ENCODE results near the gene GPN1. TPM values are rescaled to one million over a fixed set of nuclear protein-coding genes. Genes with fewer than 3 reads are reported as not detected.
"Not testable (repeated sequence)": the region's sequence is repeated elsewhere in the genome, so short reads cannot be mapped to it uniquely, and the experiment has no call there.

Gene GPN1
- total and polyA plus RNA-seq, 2 of the 8 experiments (the other 6 are each of a cell fraction or from before 2014, with no cell fraction given), result 38.7 to 43.5 TPM

DNA sequence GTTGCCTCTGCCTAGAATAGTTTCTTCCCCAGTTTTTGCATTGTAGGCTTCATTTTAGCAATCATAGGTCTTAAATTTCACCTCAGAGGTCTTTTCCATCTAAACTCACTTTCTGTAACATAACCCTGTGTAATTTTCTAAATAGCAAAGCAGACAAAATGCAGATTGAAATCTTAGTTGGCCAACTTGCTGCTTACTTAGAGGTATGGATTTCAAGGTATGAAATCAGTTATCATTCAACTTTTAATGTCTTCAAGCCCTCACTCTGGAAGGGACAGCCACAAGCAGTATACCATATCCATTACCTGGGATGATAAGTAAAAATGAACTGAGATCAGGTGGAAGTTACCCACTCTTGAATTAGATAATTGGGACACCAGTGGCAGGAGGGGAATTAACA, 3.9 kb upstream of the GPN1 start:
- Histone ChIP-seq H3K23ac (ENCODE audit: insufficient read length) (no peak overlapping the region), H2BK12ac (ENCODE audit: low read depth, low read length) (no peak overlapping the region), H2BK15ac (ENCODE audit: low read length) (no peak overlapping the region), H3K14ac (ENCODE audit: insufficient read length) (no peak overlapping the region), H3K36me3 (ENCODE audit: control insufficient read depth in 2 of 4, insufficient read depth in 4 of 4, low read length in 3 of 4) (peaks cover 0 to 30% (median 3%) of the 10 kb centered on the region in 4 experiments; a peak in 3 of 8 replicates), H4K91ac (replicated peaks; ENCODE audit: insufficient read length, low read length) (no peak overlapping the region), H2AFZ (ENCODE audit: low read length) (no peak overlapping the region), H2BK20ac (ENCODE audit: low read length) (no peak overlapping the region), H3K4me3 (ENCODE audit: extremely low read depth in 1 of 4, insufficient read depth in 2 of 4, low read depth in 3 of 4, low read length in 4 of 4) (no peak overlapping the region), H3K4ac (replicated peaks; ENCODE audit: insufficient read length, low read depth, low read length) (no peak overlapping the region), H3K4me1 (replicated peaks in 1 of 4; ENCODE audit: control insufficient read depth in 3 of 4, insufficient read depth in 4 of 4, low read length in 3 of 4) (peaks cover 0 to 4% (median 2%) of the 10 kb centered on the region in 4 experiments; a peak in 4 of 7 replicates), H3K18ac (ENCODE audit: extremely low read depth, low read length) (no peak overlapping the region), H3K4me2 (ENCODE audit: insufficient read depth in 1 of 2, low read depth in 2 of 2, low read length in 2 of 2) (no peak overlapping the region), H3K27ac (ENCODE audit: low read depth, low read length) (no peak overlapping the region), H3K27me3 (replicated peaks in 1 of 4; ENCODE audit: control insufficient read depth in 3 of 4, extremely low read depth in 1 of 4, insufficient read depth in 3 of 4, low read length in 3 of 4) (no peaks in the 10 kb centered on the region), H3K23me2 (ENCODE audit: low read depth, low read length) (no peaks in the 10 kb centered on the region; the same call in 1 of the 2 replicates), H3K9me3 (ENCODE audit: insufficient read depth in 2 of 2, low read depth in 1 of 2, low read length in 1 of 2) (no peaks in the 10 kb centered on the region), H3K79me2 (ENCODE audit: control insufficient read depth in 1 of 2, insufficient read depth in 2 of 2, low read length in 2 of 2) (peaks cover 0 to 8% of the 10 kb centered on the region in 2 experiments; a peak in 2 of 4 replicates), H4K20me1 (replicated peaks in 1 of 2; ENCODE audit: control insufficient read depth in 1 of 2, insufficient read depth in 2 of 2, low read length in 2 of 2) (no peaks in the 10 kb centered on the region), H4K5ac (ENCODE audit: insufficient read length, low read depth, low read length) (no peak overlapping the region), H2AK5ac (ENCODE audit: low read depth, low read length) (no peak overlapping the region), H2BK5ac (ENCODE audit: low read depth, low read length) (no peak overlapping the region), H3K9ac (replicated peaks in 1 of 4; ENCODE audit: extremely low read depth in 1 of 4, low read depth in 3 of 4, low read length in 3 of 4) (no peak overlapping the region), H2BK120ac (replicated peaks; ENCODE audit: low read depth, low read length) (no peak overlapping the region), H4K8ac (ENCODE audit: extremely low read depth, insufficient read depth, low read length) (no peak overlapping the region), H3K56ac (replicated peaks; ENCODE audit: insufficient read length, low read depth, low read length) (no peak overlapping the region), H3K79me1 (ENCODE audit: low read depth, low read length) (no peaks in the 10 kb centered on the region)
- CTCF ChIA-PET (ENCODE audit: partially characterized antibody), result no interaction called here
- FAIRE-seq (no peak), DNase-seq (ENCODE audit: low read depth in 1 of 2, low spot score in 2 of 2) (no peak)
- TF ChIP-seq EP300 (IDR thresholded peaks at IDR 0.05; ENCODE audit: borderline replicate concordance in 1 of 2, low read depth in 2 of 2, low read length in 2 of 2), result no peak
- POLR2A ChIA-PET (ENCODE audit: partially characterized antibody), result no interaction called here

DNA sequence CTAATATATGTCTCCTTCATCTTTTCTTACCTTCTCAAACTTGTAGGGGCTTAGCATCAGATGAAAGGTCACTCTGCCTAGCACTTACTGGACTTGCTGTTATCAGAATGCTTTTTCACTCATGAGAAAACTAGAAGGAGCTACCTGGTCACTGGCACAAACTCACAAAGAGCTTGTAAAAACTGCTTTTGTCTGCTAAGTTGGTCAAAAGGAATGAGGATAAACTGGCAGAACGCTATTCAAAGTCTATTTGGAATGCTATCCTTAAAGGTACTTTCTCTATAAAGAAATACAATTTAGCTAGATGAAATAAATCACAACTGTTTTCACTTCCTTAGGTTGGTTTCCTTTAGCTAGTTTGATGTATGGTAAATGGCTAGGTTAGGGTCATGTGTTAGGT, 2.5 kb upstream of the GPN1 start:
- H3K4me1 ChIP-seq (replicated peaks in 1 of 4; ENCODE audit: control insufficient read depth in 3 of 4, insufficient read depth in 4 of 4, low read length in 3 of 4); H3K18ac ChIP-seq (ENCODE audit: extremely low read depth, low read length); H2BK20ac ChIP-seq (ENCODE audit: low read length); H4K91ac ChIP-seq (replicated peaks; ENCODE audit: insufficient read length, low read length); H3K9ac ChIP-seq (replicated peaks in 1 of 4; ENCODE audit: extremely low read depth in 1 of 4, low read depth in 3 of 4, low read length in 3 of 4); H2AFZ ChIP-seq (ENCODE audit: low read length); H2BK15ac ChIP-seq (ENCODE audit: low read length); H3K4me2 ChIP-seq (ENCODE audit: insufficient read depth in 1 of 2, low read depth in 2 of 2, low read length in 2 of 2); H3K79me1 ChIP-seq (ENCODE audit: low read depth, low read length); H3K4ac ChIP-seq (replicated peaks; ENCODE audit: insufficient read length, low read depth, low read length); H3K56ac ChIP-seq (replicated peaks; ENCODE audit: insufficient read length, low read depth, low read length); H3K27me3 ChIP-seq (replicated peaks in 1 of 4; ENCODE audit: control insufficient read depth in 3 of 4, extremely low read depth in 1 of 4, insufficient read depth in 3 of 4, low read length in 3 of 4); H3K27ac ChIP-seq (ENCODE audit: low read depth, low read length); CTCF ChIA-PET (ENCODE audit: partially characterized antibody); H3K9me3 ChIP-seq (ENCODE audit: insufficient read depth in 2 of 2, low read depth in 1 of 2, low read length in 1 of 2); H4K5ac ChIP-seq (ENCODE audit: insufficient read length, low read depth, low read length); H3K23ac ChIP-seq (ENCODE audit: insufficient read length); H2BK5ac ChIP-seq (ENCODE audit: low read depth, low read length); H2BK120ac ChIP-seq (replicated peaks; ENCODE audit: low read depth, low read length); H4K8ac ChIP-seq (ENCODE audit: extremely low read depth, insufficient read depth, low read length); H4K20me1 ChIP-seq (replicated peaks in 1 of 2; ENCODE audit: control insufficient read depth in 1 of 2, insufficient read depth in 2 of 2, low read length in 2 of 2); H3K23me2 ChIP-seq (ENCODE audit: low read depth, low read length); H2AK5ac ChIP-seq (ENCODE audit: low read depth, low read length); H3K4me3 ChIP-seq (ENCODE audit: extremely low read depth in 1 of 4, insufficient read depth in 2 of 4, low read depth in 3 of 4, low read length in 4 of 4); FAIRE-seq; H3K14ac ChIP-seq (ENCODE audit: insufficient read length); DNase-seq (ENCODE audit: low read depth in 1 of 2, low spot score in 2 of 2); H2BK12ac ChIP-seq (ENCODE audit: low read depth, low read length): not testable (repeated sequence)
- Histone ChIP-seq H3K36me3 (ENCODE audit: control insufficient read depth in 2 of 4, insufficient read depth in 4 of 4, low read length in 3 of 4) (peaks cover 3 to 31% (median 6%) of the 10 kb centered on the region in 4 experiments; a peak in 7 of 8 replicates), H3K79me2 (ENCODE audit: control insufficient read depth in 1 of 2, insufficient read depth in 2 of 2, low read length in 2 of 2) (peaks cover 0 to 12% of the 10 kb centered on the region in 2 experiments; a peak in 2 of 4 replicates)
- 81% methylated on average over 1 of the region's 1 CpG; no CpG with 5 or more reads in 1 of the 2 experiments for WGBS, 2 experiments (ENCODE audit: extremely low coverage in 1 of 2, insufficient coverage in 1 of 2, insufficient read length in 1 of 2, insufficient replicate concordance in 2 of 2, low coverage in 1 of 2, low lambda C conversion rate in 2 of 2, missing lambda C conversion rate in 1 of 2)
- POLR2A ChIA-PET (ENCODE audit: partially characterized antibody), result interaction anchor here (1.3 kb wide), 1 partner anchor 16 kb away, joined by 3 read pairs; no protein-coding TSS in a partner anchor
